IMR-90 (cell line): ENCODE results near the gene DYNLT2. TPM values are rescaled to one million over a fixed set of nuclear protein-coding genes. Genes with fewer than 3 reads are reported as not detected.

Source experiments
- CHD1 ChIP-seq: IDR thresholded peaks from 2 replicates; pipeline ENCODE4 v1.6.1; 2012; ENCODE audit warnings: low read depth, low read length, improper control_type of control experiment
- FOS ChIP-seq: fragments of 150-350 bp; IDR thresholded peaks from 2 replicates; pipeline ENCODE4 v1.6.1; 2016; ENCODE audit warnings: low read depth, low read length
- POLR2A ChIP-seq: IDR thresholded peaks from 2 replicates; pipeline ENCODE4 v1.6.1; 2012; ENCODE audit warnings: mild to moderate bottlenecking, low read depth, low read length
- RFX5 ChIP-seq: IDR thresholded peaks from 2 replicates; pipeline ENCODE4 v1.8.0; 2012; ENCODE audit warnings: low read depth, mild to moderate bottlenecking, low read length, moderate library complexity
- SMC3 ChIP-seq: fragments of 150-350 bp; IDR thresholded peaks from 2 replicates; pipeline ENCODE4 v1.6.1; 2016; ENCODE audit warnings: low read depth, mild to moderate bottlenecking, antibody characterized with exemption, low read length, moderate library complexity
- polyA plus RNA-seq, 3 experiments: library from polyadenylated mRNA; depleted of rRNA; stranded (reverse); fragments of >200 nt; gene quantifications; 2 replicates each; pipeline ENCODE4 v1.2.3, GENCODE V29; 2012; ENCODE audit warnings: low replicate concordance in 1 of 3
- total RNA-seq: library from RNA; depleted of rRNA; stranded (reverse); fragments of >200 nt; gene quantifications from 2 replicates; pipeline ENCODE4 v1.2.3, GENCODE V29; 2012

Gene DYNLT2
- total and polyA plus RNA-seq, 2 of the 4 experiments (the other 2 are of a cell fraction) = 0.36 to 0.44 TPM

DNA sequence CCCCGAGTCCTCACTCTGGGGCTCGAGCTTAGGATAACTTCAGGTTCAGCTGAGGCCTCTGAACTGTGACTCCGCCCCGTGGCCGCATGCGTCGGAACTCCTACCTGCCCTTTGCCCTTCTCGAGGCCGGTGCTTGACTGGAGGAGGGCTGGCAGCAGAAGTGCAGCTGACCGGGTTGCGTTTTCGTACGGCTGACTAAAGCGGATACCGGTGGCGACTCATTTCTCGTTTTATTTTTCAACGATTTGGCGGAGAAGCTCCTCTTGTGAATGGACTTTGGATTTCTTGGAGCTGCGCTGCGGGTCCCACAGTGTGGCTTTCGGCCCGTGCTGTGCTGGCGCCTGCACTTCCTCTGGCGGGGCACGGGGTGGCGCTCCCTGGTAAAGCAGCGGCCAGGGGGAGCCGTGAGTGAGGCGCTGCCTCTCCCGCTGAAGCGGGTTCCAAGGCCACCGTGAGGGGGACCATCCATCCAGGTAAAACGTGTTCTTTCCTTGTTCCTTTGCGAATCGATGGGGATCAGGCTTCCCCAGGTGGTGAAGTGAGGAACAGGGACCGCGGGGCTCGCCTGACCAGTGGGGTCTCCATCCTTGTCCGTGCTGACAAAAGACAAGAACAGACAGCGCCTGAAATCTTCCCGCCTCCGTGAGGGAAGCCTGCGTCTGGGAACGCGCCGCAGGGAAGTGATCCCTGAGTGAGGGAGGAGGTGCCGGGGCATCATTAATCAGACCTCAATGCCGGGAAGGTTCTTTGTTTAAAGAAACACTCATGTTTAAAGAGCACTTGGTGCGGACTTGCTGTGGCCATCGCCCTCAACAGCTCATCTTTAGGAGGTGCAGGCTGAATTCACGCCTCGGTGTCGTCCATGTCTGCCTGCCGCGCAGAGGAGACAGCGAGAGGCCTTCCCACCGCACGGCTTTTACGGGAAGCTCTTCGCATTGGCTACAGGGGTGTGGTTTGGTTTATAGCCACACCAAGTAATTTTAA, 38.9 kb upstream of the DYNLT2 start (continued):
- no peak for TF ChIP-seq CHD1
- peak; percentile 44; the same call in 1 of the 2 replicates for TF ChIP-seq POLR2A
- TF ChIP-seq SMC3 = peak; percentile 82
- no peak for TF ChIP-seq RFX5
- TF ChIP-seq FOS = no peak
